ENCODE data around the gene CNTNAP5.

Gene CNTNAP5

DNA sequence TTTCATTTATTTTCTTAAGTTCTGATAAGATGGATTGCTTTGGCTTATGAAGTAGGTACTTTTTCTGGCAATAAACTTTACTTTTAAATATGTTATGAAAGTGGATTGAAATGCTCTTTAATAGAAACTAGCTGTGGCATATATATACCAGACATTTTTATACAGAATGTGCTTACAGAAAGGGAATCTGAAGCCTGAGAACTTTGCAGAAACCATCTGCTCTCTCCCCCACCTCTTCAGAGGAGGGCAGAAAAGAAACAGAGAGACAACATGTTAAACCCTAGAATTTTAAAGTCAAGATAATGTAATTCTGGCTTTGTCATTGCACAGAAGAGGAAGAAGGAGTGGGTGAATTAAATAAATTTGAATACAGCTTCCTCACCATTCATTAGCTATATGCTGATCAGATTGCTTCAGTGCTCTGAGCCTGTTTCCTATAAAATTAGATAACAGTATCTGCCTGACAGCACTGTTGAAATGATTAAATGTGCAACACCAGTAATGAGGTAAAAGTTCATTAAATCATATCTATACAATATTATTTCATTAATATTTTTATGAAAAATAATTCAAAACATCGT lies 247.3 kb downstream of the CNTNAP5 start:
- DNase-seq = no peak

DNA sequence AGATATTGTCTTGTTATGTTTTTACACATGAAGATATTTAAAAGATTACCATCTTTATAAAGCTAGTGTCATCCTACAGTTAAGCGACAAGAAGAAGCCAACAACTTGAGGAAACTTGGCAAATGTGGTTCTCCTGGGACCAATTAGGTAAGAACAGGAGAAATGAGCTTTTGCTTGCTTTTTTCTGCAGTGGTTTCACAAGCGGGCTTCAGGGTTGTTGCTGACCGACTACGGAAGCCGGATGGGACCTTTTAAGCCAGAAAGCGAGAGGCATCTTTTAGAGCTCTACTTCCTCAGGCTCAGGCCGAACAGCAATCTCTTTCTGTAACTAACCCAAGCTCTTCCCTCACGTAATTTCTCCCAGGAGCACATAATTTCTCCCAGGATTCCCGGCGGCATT lies 256.5 kb downstream of the CNTNAP5 start:
- no peak for DNase-seq

- no peak for DNase-seq
Measured at GRCh38 chr2:124283096-124283495, 258.0 kb downstream of the CNTNAP5 start.

- DNase-seq = no peak
Measured at GRCh38 chr2:124286089-124286783, 261.1 kb downstream of the CNTNAP5 start.

DNA sequence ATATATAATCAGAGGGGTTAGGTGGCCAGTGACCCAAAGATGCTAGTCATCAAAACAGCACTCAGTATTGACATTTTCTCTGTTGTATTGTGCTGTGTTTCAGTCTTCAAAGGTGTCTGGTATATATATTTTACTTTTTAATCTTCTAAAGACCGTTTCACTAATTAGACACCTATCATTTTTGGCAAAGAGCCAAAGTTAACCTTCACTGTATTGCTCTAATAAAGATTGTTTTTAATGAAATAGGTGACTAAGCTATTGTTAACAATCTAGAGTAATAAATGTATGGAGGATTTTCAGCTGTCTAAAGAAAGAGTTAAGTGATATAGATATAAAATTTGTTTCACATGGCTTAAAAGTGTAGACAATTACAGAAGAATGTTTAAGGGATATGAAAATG lies 264.0 kb downstream of the CNTNAP5 start:
- DNase-seq = no peak

DNA sequence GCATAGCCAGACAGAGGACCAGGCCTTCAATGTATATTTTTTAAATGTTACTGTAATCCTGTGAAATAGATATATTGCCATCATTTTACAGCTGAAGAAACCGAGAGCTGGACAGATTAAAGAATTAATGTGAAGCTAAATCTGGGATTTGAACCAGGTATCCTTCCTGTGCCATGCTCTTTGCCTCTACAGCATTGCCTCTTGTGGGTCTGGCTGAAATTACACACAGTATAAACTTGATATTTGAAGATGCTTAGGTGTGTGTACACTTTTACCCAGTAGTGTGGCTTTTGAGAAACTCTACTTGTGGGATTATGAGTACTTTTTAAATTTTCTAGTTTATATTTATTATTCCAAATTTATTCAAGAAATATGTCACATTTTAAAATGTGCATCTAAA lies 264.5 kb downstream of the CNTNAP5 start:
- no peak for DNase-seq

DNA sequence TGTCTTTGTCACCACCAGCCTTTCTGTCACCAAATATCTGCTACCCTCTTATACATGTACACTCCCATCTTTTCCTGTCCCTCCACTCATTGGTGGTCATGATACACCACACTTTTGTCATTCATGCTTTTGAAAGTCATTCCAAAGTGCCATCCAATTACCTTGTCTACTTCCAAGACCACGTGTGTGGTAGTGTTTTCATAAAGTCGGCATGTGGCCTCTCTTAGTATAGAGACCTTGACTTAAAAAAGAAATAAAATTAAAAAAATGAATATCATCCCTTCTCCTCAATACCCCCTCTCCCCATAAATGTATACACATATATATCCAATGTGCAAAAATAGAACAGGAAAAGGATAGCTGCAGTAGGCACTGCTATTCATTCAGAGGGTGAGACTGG lies 271.4 kb downstream of the CNTNAP5 start:
- DNase-seq = no peak

GRCh38 chr2:124301915-124302314 lies 276.8 kb downstream of the CNTNAP5 start:
- no peak for DNase-seq

GRCh38 chr2:124308319-124309062 lies 283.4 kb downstream of the CNTNAP5 start:
- no peak for DNase-seq

DNA sequence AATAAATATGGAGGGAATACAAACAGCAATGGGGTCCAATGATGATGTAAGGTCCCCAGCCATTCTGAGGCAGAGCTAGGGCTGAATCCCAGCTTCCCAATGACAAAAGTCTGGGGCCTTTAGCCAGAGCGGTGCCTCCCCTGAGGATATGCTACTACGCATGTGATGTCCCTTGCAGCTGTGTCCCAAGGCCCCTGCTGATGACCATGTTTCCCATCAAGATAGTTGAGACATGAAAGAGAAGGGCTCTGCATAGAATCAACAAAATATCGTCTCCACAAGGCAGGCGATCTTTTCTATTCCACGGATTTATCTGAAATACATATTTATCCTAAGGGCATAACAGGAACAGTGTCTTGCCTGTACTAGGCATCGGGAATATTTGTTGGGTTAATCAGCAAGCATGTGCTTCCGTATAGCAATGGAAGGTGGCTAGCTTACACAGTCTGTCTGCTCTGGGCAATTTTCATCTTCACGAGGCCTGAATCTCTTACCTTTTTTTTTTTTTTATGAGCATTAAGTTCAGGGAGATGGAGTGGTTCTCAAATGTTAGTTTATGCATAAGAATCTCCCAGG lies 284.6 kb downstream of the CNTNAP5 start:
- DNase-seq = no peak

- no peak for DNase-seq
Measured at GRCh38 chr2:124310671-124311070, 285.6 kb downstream of the CNTNAP5 start.

GRCh38 chr2:124314084-124314483 lies 289.0 kb downstream of the CNTNAP5 start:
- no peak for DNase-seq

GRCh38 chr2:124315221-124315880 lies 290.3 kb downstream of the CNTNAP5 start:
- DNase-seq = no peak

GRCh38 chr2:124316133-124316532 lies 291.0 kb downstream of the CNTNAP5 start:
- DNase-seq = no peak

DNA sequence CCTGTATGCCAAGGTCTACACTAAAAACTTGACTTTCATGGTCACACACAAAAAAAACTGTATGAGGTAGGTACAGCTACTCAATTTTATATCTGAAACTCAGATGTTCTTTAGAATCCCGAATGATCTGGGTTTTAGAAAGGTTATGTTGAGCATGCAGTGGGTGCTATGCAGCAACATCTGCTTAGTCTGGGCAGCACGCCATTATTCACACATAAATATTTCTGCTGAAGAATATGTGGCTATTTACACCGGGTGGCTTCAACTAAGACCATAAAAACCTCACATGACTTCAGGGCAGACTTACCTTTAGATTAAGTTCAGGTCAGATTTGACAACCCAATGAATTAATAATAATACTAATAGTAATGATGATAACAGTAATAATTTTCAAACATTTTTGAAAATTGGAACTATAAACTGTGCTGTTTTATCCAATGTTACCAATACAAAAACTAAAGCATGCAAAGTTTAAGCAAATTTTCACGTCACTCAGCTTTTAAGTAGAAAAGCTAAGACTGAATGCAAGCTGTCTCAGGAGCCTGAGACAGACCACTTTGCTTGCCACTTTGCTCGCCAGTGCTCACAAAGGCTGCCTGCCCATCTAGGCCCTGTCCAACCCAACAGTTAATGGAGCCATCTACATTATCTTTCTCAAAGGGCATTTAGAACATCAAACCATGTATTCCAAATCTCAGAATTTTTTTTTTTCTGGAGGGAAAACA lies 292.0 kb downstream of the CNTNAP5 start:
- DNase-seq = no peak

DNA sequence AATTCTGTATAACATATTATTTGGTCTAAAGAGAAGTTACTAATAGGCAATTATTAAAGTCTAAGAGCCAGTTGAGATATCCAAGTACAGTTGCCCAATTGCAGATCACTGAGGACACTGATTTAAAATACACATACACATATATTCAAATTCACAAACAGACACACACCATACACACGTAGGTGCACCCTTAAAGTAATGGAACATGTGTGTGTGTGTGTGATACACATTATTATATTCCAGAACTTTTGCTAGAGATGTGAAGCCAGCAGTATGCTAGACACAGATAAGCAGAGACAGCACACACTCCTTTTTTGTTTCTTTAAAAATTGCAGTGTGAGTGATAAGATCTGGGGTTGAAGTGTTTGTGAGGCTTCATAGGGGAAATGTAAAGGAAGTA lies 292.5 kb downstream of the CNTNAP5 start:
- no peak for DNase-seq

DNA sequence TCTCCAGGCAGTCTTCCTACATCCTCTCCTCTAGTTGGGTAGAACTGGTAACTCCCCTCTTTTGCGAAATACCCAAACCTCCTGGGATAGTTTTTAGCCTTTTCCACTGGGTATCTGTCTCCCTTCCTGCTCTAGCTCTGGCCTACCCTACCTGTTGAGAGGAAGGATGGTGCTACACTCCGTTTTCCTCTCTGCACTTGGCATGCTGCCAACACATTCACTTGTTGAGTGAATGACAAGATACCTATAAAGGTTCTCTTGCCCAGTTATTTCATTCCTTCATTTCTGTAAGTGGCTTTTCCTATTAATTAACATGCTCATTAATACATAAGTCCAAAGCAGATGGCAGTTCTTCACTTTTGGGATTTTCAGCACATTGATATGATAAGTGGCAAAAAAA lies 293.8 kb downstream of the CNTNAP5 start:
- no peak for DNase-seq

GRCh38 chr2:124319577-124319976 lies 294.5 kb downstream of the CNTNAP5 start:
- no peak for DNase-seq

GRCh38 chr2:124320051-124320688 lies 295.1 kb downstream of the CNTNAP5 start:
- no peak for DNase-seq

DNA sequence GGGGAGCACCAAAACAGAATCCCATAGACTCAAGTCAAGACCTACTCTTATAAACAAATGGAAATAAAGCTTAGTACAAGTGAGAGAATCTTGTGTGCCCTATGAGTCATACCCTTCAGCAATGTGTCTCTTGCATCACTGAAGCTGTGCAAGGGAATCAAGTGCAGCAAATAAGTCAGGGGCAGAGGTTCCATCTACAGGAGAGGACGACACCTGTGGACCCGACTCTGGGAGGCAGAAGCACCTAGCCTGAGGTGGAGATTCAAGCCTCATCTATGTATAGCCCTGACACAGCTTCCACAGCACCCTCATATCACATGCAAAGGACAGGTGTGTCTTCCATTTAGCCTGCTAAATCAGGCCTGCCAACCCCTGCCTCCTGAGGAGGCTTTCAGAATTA lies 298.2 kb downstream of the CNTNAP5 start:
- DNase-seq = no peak

GRCh38 chr2:124325667-124326440 lies 300.8 kb downstream of the CNTNAP5 start:
- DNase-seq = no peak
